H1 (cell line): ENCODE measurements around the gene KTN1. TPM values are rescaled to one million over a fixed set of nuclear protein-coding genes. Genes with fewer than 3 reads are reported as not detected.

Experiments used
- CTCF ChIA-PET: fragments of 300-600 bp; sonication (Branson Sonifier 250); formaldehyde crosslinking; loops from one replicate; lab custom pipeline; 2021; ENCODE audit not compliant: partially characterized antibody; lab: Charles Lee
- POLR2A ChIA-PET: fragments of 300-600 bp; sonication (Branson Sonifier 250); formaldehyde crosslinking; loops from one replicate; lab custom pipeline; 2021; ENCODE audit warnings: inconsistent platforms; ENCODE audit not compliant: partially characterized antibody; lab: Charles Lee
- DNase-seq, 2 experiments: peaks; one replicate each; pipeline versions ENCODE4 v3.0.0 to v3.0.0-alpha.2; 2010 to 2022; ENCODE audit warnings: low spot score in 2 of 2, low read depth in 1 of 2, mixed read lengths in 1 of 2
- FAIRE-seq: peaks from 2 replicates; lab custom pipeline; 2011; peaks lifted over from hg19 to GRCh38; lab: Jason Lieb, UNC
- H2AFZ ChIP-seq: 2 replicates; pipeline ENCODE4 v1.8.1; 2012; ENCODE audit warnings: low read length, inconsistent platforms
- H2AK5ac ChIP-seq: 2 replicates; pipeline ENCODE4 v1.6.1; 2013; ENCODE audit warnings: low read depth, low read length
- H2BK120ac ChIP-seq: replicated peaks from 2 replicates; pipeline ENCODE3; 2013; ENCODE audit warnings: low read depth, low read length, inconsistent platforms
- H2BK12ac ChIP-seq: 2 replicates; pipeline ENCODE4 v1.6.1; 2013; ENCODE audit warnings: low read depth, low read length
- H2BK15ac ChIP-seq: 2 replicates; pipeline ENCODE4 v1.6.1; 2013; ENCODE audit warnings: low read length
- H2BK20ac ChIP-seq: 2 replicates; pipeline ENCODE4 v1.6.1; 2013; ENCODE audit warnings: low read length
- H2BK5ac ChIP-seq: 2 replicates; pipeline ENCODE4 v1.6.1; 2013; ENCODE audit warnings: low read depth, low read length
- H3K14ac ChIP-seq: 2 replicates; pipeline ENCODE4 v1.6.1; 2013; ENCODE audit warnings: inconsistent platforms; ENCODE audit not compliant: insufficient read length
- H3K18ac ChIP-seq: 2 replicates; pipeline ENCODE4 v1.6.1; 2013; ENCODE audit warnings: low read length; ENCODE audit errors: extremely low read depth
- H3K23ac ChIP-seq: 2 replicates; pipeline ENCODE4 v1.6.1; 2013; ENCODE audit warnings: inconsistent platforms; ENCODE audit not compliant: insufficient read length
- H3K23me2 ChIP-seq: 2 replicates; pipeline ENCODE4 v1.6.1; 2013; ENCODE audit warnings: low read depth, low read length
- H3K27ac ChIP-seq: 2 replicates; pipeline ENCODE4 v1.6.1; 2011; ENCODE audit warnings: low read depth, low read length, inconsistent platforms
- H3K27me3 ChIP-seq, 4 experiments: replicated peaks in 1 of 4; 1 replicate in 1 of 4; 2 replicates in 3 of 4; pipeline versions ENCODE4 v1.6.1 to v1.8.1; 2011 to 2013; ENCODE audit warnings: low read length in 3 of 4, mild to moderate bottlenecking in 3 of 4, inconsistent platforms in 2 of 4, mixed read lengths in 2 of 4, moderate library complexity in 1 of 4; ENCODE audit not compliant: control insufficient read depth in 3 of 4, insufficient read depth in 3 of 4; ENCODE audit errors: extremely low read depth in 1 of 4
- H3K36me3 ChIP-seq, 4 experiments: 2 replicates each; pipeline versions ENCODE4 v1.6.1 to v1.8.1; 2011 to 2013; ENCODE audit warnings: mild to moderate bottlenecking in 4 of 4, low read length in 3 of 4, moderate library complexity in 2 of 4, control low read depth in 1 of 4, inconsistent platforms in 1 of 4; ENCODE audit not compliant: insufficient read depth in 4 of 4, control insufficient read depth in 2 of 4
- H3K4ac ChIP-seq: replicated peaks from 2 replicates; pipeline ENCODE3; 2013; ENCODE audit warnings: low read length, low read depth, mixed read lengths, inconsistent platforms; ENCODE audit not compliant: insufficient read length
- H3K4me1 ChIP-seq, 4 experiments: replicated peaks in 1 of 4; 1 replicate in 1 of 4; 2 replicates in 3 of 4; pipeline versions ENCODE4 v1.6.1 to v1.8.1; 2011 to 2013; ENCODE audit warnings: low read length in 3 of 4, inconsistent platforms in 2 of 4, mixed read lengths in 1 of 4; ENCODE audit not compliant: insufficient read depth in 4 of 4, control insufficient read depth in 3 of 4
- H3K4me2 ChIP-seq, 2 experiments: 2 replicates each; pipeline versions ENCODE4 v1.6.1 to v1.8.1; 2011 to 2013; ENCODE audit warnings: low read depth in 2 of 2, low read length in 2 of 2, control low read depth in 1 of 2, inconsistent platforms in 1 of 2, mild to moderate bottlenecking in 1 of 2; ENCODE audit not compliant: insufficient read depth in 1 of 2
- H3K4me3 ChIP-seq, 4 experiments: fragments of 200-600, 300-600 bp in 1 of 4; sonication (generic), shearing (Covaris generic), sonication (Bioruptor Twin) in 1 of 4; 2 replicates each; pipeline versions ENCODE4 v1.5.1 to v1.8.1; 2011 to 2016; ENCODE audit warnings: low read length in 4 of 4, low read depth in 3 of 4, control low read depth in 2 of 4, inconsistent platforms in 2 of 4, mild to moderate bottlenecking in 2 of 4, mixed read lengths in 1 of 4, moderate library complexity in 1 of 4; ENCODE audit not compliant: insufficient read depth in 2 of 4; ENCODE audit errors: extremely low read depth in 1 of 4
- H3K56ac ChIP-seq: replicated peaks from 2 replicates; pipeline ENCODE3; 2013; ENCODE audit warnings: low read depth, mild to moderate bottlenecking, mixed read lengths, low read length, inconsistent platforms; ENCODE audit not compliant: insufficient read length
- H3K79me1 ChIP-seq: 2 replicates; pipeline ENCODE4 v1.6.1; 2013; ENCODE audit warnings: low read depth, low read length, control low read depth
- H3K79me2 ChIP-seq, 2 experiments: 2 replicates each; pipeline versions ENCODE4 v1.6.1 to v1.8.1; 2012 to 2013; ENCODE audit warnings: low read length in 2 of 2, mild to moderate bottlenecking in 2 of 2, inconsistent platforms in 1 of 2; ENCODE audit not compliant: insufficient read depth in 2 of 2, control insufficient read depth in 1 of 2
- H3K9ac ChIP-seq, 4 experiments: replicated peaks in 1 of 4; 1 replicate in 1 of 4; 2 replicates in 3 of 4; pipeline versions ENCODE4 v1.6.1 to v1.8.1; 2011 to 2013; ENCODE audit warnings: low read depth in 3 of 4, low read length in 3 of 4, control low read depth in 2 of 4, mild to moderate bottlenecking in 2 of 4, moderate library complexity in 2 of 4, inconsistent platforms in 1 of 4; ENCODE audit errors: extremely low read depth in 1 of 4
- H3K9me3 ChIP-seq, 2 experiments: 2 replicates each; pipeline versions ENCODE4 v1.6.1 to v1.8.1; 2012 to 2013; ENCODE audit warnings: mild to moderate bottlenecking in 2 of 2, moderate library complexity in 2 of 2, control low read depth in 1 of 2, inconsistent platforms in 1 of 2, low read depth in 1 of 2, low read length in 1 of 2, mixed read lengths in 1 of 2; ENCODE audit not compliant: insufficient read depth in 2 of 2
- H4K20me1 ChIP-seq, 2 experiments: replicated peaks in 1 of 2; 2 replicates each; pipeline versions ENCODE3 to v1.8.1; 2011 to 2013; ENCODE audit warnings: inconsistent platforms in 2 of 2, low read length in 2 of 2, mild to moderate bottlenecking in 1 of 2; ENCODE audit not compliant: insufficient read depth in 2 of 2, control insufficient read depth in 1 of 2
- H4K5ac ChIP-seq: 2 replicates; pipeline ENCODE4 v1.6.1; 2013; ENCODE audit warnings: low read length, low read depth, mixed read lengths, inconsistent platforms; ENCODE audit not compliant: insufficient read length
- H4K8ac ChIP-seq: 2 replicates; pipeline ENCODE4 v1.8.0; 2013; ENCODE audit warnings: mild to moderate bottlenecking, moderate library complexity, low read length, inconsistent platforms; ENCODE audit not compliant: insufficient read depth; ENCODE audit errors: extremely low read depth
- H4K91ac ChIP-seq: replicated peaks from 2 replicates; pipeline ENCODE3; 2013; ENCODE audit warnings: low read length, mixed read lengths, inconsistent platforms; ENCODE audit not compliant: insufficient read length
- BRCA1 ChIP-seq: IDR thresholded peaks from 2 replicates; pipeline ENCODE4 v1.6.1; 2012; ENCODE audit warnings: low read depth, low read length, improper control_type of control experiment
- WGBS, 2 experiments: shearing (Covaris generic) in 1 of 2; methylation state at CpG; one replicate each; pipeline versions ENCODE4 v1.1.6 to v1.1.7; 2013 to 2015; ENCODE audit warnings: low lambda C conversion rate in 2 of 2, mixed read lengths in 2 of 2, inconsistent platforms in 1 of 2, low coverage in 1 of 2, missing lambda C conversion rate in 1 of 2; ENCODE audit not compliant: insufficient replicate concordance in 2 of 2, insufficient coverage in 1 of 2, insufficient read length in 1 of 2; ENCODE audit errors: extremely low coverage in 1 of 2, missing lambda C conversion rate in 1 of 2; 5-methylcytosine and 5-hydroxymethylcytosine counted together
- polyA plus RNA-seq, 7 experiments: library from polyadenylated mRNA; depleted of rRNA in 3 of 7; stranded (reverse) in 5 of 7; unstranded in 2 of 7; fragments of >200 nt in 5 of 7; fragments of 200-250 nt in 2 of 7; gene quantifications; 1 replicate in 5 of 7; 2 replicates in 1 of 7; 4 replicates in 1 of 7; pipeline versions ENCODE4 v1.2.1 to v1.2.3, GENCODE V29; 2011 to 2013; ENCODE audit warnings: missing spikeins in 2 of 7, mixed read lengths in 2 of 7
- total RNA-seq: library from RNA; stranded (reverse); fragmentation: NEBNext Ultra II Directional; extraction: Animal tissue kit (Norgen Biotek cat#: 25700); gene quantifications from 2 replicates; pipeline ENCODE4 v1.2.1, GENCODE V29; 2021

Gene KTN1
- total and polyA plus RNA-seq, 2 of the 8 experiments (the other 6 are each of a cell fraction or from before 2014, with no cell fraction given): 15.4 to 151 TPM

DNA sequence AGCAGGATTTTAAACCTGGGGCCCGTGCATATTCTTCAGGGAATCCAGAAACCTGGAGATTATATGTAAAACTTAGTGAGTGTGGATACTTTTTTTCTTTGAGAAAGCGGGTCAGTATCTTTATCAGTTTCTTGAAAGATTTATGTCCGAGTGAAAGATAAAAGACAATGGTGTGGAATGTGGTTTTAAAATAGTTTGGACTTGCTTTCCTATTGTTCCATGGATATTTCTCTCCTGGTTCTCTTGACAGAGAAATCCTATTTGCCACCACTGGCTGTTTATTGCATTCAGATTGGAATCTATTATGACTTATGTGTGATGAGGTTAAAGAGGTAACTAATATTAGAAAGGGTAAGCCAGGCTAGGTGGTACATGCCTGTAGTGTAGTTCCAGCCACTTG is 27.4 kb downstream of the KTN1 start:
- FAIRE-seq (no peak), DNase-seq (no peak)
- no peak for TF ChIP-seq BRCA1
- Histone ChIP-seq H4K8ac (no peak overlapping the region), H3K4me3 (no peak overlapping the region), H3K79me2 (peaks cover 0 to 99% of the 10 kb centered on the region in 2 experiments; a peak in 3 of 4 replicates), H3K4ac (no peak overlapping the region), H2BK120ac (no peak overlapping the region), H3K27ac (no peak overlapping the region), H3K56ac (no peak overlapping the region), H3K79me1 (no peaks in the 10 kb centered on the region; the same call in 1 of the 2 replicates), H2BK12ac (no peak overlapping the region), H3K27me3 (no peaks in the 10 kb centered on the region), H4K20me1 (no peaks in the 10 kb centered on the region), H3K9me3 (no peaks in the 10 kb centered on the region), H2BK5ac (no peak overlapping the region), H3K36me3 (no peaks in the 10 kb centered on the region), H3K18ac (no peak overlapping the region), H4K5ac (no peak overlapping the region), H3K23me2 (no peaks in the 10 kb centered on the region; the same call in 1 of the 2 replicates), H2AFZ (no peak overlapping the region), H3K9ac (no peak overlapping the region), H3K4me2 (no peak overlapping the region), H4K91ac (no peak overlapping the region), H2BK20ac (0 out of 2 replicates have a peak overlapping the region, but pooled peaks have one; percentile 35), H3K4me1 (peaks cover 0 to 27% (median 7%) of the 10 kb centered on the region in 4 experiments; a peak in 5 of 7 replicates), H3K14ac (no peak overlapping the region), H3K23ac (no peak overlapping the region), H2BK15ac (no peak overlapping the region), H2AK5ac (no peak overlapping the region)
- CTCF ChIA-PET: no interaction called here
- POLR2A ChIA-PET: no interaction called here
- 88% methylated on average over 3 of the region's 3 CpGs; no CpG with 5 or more reads in 1 of the 2 experiments for WGBS, 2 experiments
